Articular chondrocyte of knee joint (primary cell): ENCODE measurements around the gene PPIP5K2. TPM values are rescaled to one million over a fixed set of nuclear protein-coding genes. Genes with fewer than 3 reads are reported as not detected.

Source experiments
- total RNA-seq: library from RNA; depleted of rRNA; stranded (reverse); fragments of >200 nt; gene quantifications from 2 replicates; pipeline ENCODE4 v1.2.3, GENCODE V29; 2012

Gene PPIP5K2
- total RNA-seq, result 107 and 116 TPM in 2 replicates

DNA sequence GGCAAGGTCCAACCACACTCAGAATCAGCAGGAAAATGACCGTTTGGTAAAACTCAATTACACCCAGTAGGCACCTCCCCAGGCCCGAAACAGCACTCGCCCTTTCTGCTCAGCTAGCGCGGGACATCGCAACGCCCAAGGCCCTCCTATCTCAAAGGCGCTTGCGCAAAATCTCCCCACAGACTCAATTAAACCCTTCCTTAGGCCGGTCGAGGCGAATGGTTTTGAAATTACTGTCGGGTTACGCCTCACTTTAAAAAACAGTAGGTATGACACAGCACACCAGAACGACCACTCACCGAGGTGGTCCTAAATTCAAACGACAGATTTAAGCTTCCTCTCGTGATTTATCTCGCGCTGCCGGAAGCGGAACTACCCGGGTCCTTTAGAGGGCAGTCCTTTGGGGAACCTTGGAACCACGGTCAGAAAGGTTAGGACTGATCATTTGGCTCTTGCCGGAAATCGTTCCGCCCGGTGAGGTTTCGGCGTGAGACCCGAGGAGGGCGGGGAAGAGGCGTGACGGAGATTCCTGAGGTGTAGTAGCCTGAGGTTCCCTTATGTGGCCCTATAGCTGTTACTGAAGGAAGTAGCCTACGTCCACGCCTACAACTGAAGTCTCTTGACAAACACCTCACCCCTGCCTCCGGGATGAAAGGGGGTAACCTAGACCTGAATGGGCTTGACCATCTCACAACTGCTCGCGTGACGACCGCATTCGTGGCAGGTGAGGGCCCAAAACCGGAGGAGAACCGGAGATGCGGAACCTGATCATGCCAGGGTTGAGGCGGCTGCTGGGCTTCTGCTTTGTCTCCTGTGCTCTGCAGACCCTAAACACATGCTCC, at the start of gene PPIP5K2, which contains the start of gene GIN1:
PPIP5K2 (plus strand) TSS at position 537 of the 842 bp plus-strand sequence. CDS start 9,289 bp downstream, outside the sequence.
GIN1 (minus strand) TSS at position 374 of the 842 bp plus-strand sequence. CDS start 11,431 bp downstream, outside the sequence.

DNA sequence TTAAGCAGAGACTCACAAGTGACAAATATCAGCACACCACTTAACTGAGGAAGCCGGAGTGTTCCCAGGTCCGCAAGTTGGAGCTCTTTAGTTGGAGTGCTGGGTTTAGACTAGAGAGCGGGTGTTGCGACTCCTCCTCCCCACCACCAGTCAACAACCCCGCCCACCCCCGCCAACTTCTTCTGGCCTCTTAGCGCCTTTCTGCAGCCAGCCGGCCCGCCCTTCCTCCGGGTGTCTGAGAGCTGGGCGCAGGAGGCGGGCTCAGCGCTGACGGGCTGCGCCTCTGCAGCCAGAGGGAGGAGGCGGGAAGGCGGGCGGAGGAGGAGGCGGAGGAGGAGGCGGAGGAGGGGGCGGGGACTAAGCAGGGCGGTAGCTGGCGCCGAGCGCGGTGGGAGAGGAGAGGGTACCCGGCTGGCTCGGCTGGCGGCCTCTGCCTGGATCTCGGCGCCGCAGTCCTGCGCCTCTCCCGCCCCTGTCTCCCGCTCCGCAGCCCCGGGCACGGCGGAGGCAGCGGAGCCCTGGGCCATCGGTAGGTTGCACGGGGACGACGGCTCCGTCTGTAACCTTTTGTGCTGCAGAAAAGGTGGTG, 138.4 kb downstream of the PPIP5K2 start, which contains the start of gene MACIR:
MACIR (plus strand) TSS at position 396 of the 589 bp plus-strand sequence. CDS start 17,157 bp downstream, outside the sequence.

Other genes with a start within 250 kb of the PPIP5K2 start
- gene GIN1, start 163 bp upstream of the PPIP5K2 start, total RNA-seq, result 8.1 and 8.9 TPM in 2 replicates
- gene MACIR, start 138.5 kb downstream of the PPIP5K2 start, total RNA-seq, result 5.0 and 13.3 TPM in 2 replicates